GM15510 (cell line): ENCODE measurements around the gene CACNG6.

Experiments
- POLR2A ChIP-seq: IDR thresholded peaks from 3 replicates; pipeline ENCODE4 v1.6.1; 2011; ENCODE audit warnings: borderline replicate concordance; ENCODE audit not compliant: insufficient read length; ENCODE audit errors: extremely low read depth

The CACNG6 gene, protein sequence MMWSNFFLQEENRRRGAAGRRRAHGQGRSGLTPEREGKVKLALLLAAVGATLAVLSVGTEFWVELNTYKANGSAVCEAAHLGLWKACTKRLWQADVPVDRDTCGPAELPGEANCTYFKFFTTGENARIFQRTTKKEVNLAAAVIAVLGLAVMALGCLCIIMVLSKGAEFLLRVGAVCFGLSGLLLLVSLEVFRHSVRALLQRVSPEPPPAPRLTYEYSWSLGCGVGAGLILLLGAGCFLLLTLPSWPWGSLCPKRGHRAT

DNA sequence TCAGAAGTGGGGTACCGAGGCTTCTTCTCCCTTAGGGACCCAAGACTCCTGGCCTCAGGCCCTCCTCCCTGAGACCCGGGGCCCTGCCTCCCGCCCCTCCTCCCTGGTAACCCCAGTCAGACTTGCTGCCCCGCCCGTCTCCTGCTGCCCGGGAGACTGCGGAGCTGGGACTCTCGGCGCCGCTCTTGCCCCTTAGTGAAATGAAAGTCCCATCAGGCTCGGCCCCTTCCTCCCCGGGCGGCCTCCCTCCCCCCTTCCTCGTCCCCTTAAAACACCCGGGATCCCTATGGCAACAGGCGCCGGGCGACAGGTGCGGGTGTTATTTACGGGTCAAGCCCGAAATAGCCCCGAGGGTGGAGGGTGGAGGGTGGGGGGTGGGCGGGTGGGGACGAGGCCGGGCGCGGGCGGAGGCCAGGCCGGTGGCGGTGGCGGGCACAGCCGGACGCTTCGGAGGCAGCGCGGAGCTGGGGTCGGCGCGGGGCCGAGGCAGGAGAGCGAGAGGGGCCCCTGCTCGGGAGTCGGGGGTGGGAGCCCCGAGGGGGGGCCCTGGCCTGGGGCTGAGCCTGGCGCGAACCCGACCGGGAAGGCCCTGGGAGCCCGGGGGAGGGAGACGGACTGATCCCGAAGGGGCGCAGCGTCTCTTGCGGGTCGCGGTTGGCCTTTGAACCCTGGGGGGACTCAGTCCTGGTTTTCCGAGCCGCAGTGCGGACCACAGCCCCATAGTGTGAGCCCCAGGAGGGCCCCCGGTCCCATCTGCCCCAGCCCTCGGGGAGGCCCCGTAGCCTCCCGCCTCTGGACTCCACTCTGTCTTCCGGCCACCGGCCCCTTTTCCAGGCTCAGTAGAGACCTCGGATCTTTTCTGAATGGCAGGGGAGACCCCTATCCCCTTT lies at the start of gene CACNG6:
CACNG6 (plus strand) TSS at position 414 of the 890 bp plus-strand sequence. CDS start 1,241 bp downstream, outside the sequence.
- no peak for TF ChIP-seq POLR2A

DNA sequence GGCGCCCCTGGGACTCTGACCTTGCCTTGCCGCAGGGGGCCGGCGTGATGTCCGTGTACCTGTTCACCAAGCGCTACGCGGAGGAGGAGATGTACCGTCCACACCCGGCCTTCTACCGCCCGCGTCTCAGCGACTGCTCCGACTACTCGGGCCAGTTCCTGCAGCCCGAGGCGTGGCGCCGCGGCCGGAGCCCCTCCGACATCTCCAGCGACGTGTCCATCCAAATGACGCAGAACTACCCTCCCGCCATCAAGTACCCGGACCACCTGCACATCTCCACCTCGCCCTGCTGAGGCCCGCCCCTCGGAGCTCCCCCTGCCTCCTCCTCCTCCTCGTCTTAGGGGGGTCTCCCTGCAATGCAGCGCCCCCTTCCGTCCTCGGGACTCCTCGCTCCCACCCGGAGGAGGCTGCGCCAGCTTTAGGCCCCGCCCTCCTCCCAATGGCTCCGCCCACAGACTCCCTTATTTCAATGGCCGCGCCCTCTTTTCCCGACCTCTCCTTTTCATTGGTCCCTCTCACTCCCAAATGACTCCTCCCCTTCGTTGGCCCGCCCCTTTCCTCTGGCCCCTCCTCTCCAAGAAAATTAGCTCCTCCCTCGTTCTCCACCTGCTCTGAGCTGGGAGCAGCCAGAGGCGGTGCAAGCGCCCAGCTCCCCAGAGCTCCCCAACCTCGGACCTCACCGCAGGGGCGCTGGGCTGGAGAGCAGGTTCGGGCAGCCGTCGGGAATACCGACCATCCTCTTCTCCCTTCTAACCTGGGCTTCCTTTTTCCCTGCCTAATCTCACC lies 49.2 kb upstream of the CACNG6 start:
- TF ChIP-seq POLR2A = no peak

DNA sequence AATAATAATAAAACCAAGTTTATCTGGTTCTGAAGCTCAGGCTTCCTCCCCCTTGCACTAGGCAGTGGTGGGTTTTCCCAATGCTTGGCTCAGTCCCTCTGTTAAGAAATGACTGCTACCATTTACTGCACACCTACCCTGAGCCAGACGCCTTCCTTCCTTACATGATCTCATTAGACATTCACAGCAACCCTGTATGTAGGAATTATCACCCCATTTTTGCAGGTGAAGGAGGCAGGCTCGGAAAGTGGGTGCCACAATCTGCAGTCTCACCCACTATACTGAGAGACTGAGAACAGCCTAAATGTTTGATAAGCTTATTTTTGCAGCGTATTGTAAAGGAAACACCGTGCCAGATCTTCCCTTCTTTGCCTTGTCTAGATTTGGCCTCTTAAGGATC lies 47.0 kb upstream of the CACNG6 start:
- TF ChIP-seq POLR2A = no peak

DNA sequence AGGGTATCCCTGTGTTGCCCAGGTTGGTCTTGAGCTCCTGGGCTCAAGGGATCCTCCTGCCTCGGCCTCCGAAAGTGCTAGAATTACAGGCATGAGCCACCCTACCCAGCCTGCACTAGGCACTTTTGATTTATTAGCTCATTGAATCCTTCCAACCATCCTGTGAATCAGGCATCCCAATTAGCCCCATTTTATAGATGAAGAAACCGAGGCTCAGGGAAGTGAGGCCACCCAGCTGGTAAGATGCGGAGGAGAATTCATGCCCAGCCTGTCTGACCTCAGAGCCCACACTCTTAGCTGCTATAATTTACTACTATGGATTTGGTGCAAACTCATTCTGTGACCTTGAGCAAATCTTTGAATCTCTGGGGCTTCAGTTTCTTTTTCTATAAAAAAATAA lies 46.5 kb upstream of the CACNG6 start:
- no peak for TF ChIP-seq POLR2A

DNA sequence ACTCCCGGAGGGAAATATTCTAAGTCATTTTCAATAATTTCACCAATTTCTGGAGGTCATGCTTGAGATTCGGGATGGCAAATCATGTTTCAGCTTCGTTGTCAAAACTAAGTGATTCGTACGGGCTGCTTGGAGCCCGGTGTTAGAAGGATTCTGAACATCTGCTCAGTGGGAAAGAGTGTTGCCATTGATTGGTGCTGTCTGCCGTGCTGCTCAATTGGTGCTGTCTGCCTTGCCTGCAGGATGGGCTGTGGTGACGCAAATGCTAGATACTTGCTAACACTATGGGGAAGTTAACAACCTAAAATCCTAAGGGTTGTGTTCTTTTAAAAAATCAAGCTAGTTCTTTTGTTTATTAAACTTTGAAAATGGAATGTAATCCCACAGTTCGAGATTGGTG lies 46.0 kb upstream of the CACNG6 start:
- no peak for TF ChIP-seq POLR2A

DNA sequence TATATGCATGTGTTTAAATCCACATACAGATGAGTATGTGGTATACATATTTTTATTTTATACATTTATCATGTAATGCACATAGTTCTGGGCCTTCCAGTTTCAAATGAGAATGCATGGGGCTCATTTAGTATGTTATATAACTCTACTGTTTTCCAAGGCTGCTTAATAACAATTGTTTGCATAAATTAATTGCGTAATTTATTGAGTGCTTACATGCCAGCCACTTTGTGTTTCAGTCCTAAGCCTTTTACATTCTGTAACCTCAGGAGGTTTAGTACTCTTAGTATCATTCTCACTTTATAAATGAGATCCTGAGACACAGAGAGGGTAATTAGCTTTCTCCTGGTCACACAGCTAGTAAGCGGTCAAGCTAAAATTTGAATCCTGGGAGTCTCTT lies 45.4 kb upstream of the CACNG6 start:
- no peak for TF ChIP-seq POLR2A

DNA sequence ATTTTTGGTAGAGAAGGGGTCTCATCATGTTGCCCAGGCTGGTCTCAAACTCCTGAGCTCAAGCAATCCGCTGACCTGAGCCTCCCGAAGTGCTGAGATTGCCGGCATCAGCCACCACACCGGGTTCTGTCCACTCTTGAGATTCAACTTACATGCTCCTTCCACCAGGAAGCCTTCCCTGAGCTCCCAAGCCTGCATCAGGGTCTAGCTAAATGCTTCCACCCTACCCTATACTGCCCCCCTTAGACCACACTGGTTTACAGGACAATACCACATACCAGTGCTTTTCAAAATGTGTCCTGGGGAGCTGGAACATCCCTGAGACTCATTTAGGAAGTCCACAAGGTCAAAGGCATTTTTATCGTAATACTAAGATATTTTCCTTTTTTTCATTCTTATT lies 43.8 kb upstream of the CACNG6 start:
- TF ChIP-seq POLR2A = no peak

DNA sequence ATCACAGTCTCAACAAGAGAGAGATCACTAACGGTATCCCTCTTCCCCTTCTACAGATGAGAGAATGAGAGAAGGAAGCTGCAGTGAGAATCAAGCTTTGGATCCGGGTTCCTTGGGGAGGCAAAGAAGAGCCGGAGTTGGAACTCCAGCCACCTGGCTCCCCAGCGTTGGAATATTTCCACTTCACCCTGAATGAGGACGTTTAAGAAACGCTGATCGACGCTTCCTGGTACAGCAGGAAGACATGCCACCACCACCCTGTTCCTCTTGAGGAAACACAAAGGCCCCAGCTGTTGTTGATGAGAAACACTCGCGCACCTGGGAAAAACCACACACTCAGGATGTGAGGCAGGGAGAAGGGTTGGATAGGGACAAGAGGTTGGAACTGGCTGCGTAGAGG lies 40.0 kb upstream of the CACNG6 start:
- TF ChIP-seq POLR2A = no peak

DNA sequence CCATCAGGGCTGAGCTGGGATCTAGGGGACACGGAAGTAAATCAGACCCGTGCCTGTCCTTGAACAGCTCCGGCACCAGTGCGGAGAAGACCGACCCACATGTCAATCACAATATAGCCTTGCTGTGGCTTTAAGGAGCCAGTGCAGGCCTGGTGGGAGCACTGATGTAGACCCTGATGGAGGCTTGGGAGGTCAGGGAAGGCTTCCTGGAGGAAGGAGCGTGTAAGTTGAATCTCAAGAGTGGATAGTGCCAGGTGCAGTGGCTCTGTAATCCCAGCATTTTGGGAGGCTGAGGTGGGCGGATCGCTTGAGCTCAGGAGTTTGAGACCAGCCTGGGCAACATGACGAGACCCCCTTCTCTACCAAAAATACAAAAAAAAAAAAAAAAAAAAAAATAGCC lies 39.5 kb upstream of the CACNG6 start:
- no peak for TF ChIP-seq POLR2A

DNA sequence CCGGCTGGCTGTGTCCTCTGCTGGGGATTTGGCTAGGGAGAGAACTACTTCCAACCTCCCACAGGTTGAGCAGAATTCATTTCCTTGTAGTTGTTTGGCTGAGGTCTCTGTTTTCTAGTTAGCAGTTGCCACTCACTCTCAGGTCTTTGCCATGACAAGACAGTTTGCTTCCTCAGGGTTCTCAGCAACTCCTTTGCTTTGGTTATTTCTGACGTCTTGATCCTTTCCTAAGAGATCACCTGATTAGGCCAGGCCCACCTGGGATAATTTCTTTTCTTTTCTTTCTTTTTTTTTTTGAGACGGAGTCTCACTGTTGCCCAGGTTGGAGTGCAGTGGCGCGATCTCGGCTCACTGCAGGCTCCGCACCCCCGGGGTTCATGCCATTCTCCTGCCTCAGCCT lies 38.1 kb upstream of the CACNG6 start:
- TF ChIP-seq POLR2A = no peak

DNA sequence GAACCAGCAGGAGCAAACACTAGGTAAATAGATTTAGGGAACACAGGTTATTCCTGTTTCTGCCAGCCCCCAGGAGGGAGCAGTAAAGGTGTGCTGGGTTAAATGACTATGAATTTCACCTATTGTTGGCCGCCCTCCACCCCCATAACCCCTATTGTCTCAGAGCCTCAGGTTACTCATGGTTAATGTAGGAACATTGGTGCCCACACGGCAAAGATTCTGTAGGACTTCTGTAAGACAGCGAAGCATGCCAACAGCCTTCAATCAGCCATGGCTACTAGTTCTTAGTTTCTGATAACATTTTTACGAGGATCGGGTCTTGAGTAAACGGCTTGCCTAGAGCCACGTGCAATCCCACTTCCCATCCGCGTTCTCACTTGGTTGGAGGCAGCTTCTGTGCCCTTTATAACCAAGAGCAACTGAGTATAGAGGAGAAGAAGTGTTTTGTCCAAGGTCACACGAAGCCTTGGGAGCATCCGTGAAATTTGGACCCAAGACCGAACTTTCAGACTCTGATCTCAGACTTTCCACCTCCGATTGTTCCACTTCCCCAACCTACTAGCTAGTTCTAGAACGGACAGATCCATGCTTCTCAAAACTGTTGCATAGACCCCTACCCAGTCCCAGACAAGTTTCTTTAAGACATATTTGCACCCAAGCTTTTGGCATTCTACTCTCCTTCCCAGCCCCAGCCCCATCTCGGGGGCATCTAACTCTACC lies 33.8 kb upstream of the CACNG6 start:
- TF ChIP-seq POLR2A = no peak

DNA sequence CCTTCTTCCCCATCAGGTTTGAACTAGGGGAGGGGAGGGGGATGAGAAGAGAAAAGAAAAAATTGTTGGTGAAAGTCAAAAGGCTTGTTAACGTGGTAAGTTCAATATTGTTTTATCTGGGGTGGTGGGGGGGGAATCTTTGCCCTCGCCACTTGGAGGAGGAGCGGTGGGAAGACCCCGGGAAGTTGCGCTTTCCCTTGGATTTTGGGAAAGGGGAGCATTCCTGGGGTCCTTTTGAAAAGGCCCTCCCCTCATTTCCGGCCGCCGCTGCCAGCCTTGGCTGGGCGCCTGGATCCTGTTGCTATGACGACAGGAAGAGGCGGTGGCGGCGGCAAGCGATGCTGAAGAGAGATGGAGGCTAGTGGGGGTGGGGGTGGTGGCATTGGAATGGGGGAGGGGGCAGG lies 33.3 kb upstream of the CACNG6 start:
- TF ChIP-seq POLR2A = no peak

DNA sequence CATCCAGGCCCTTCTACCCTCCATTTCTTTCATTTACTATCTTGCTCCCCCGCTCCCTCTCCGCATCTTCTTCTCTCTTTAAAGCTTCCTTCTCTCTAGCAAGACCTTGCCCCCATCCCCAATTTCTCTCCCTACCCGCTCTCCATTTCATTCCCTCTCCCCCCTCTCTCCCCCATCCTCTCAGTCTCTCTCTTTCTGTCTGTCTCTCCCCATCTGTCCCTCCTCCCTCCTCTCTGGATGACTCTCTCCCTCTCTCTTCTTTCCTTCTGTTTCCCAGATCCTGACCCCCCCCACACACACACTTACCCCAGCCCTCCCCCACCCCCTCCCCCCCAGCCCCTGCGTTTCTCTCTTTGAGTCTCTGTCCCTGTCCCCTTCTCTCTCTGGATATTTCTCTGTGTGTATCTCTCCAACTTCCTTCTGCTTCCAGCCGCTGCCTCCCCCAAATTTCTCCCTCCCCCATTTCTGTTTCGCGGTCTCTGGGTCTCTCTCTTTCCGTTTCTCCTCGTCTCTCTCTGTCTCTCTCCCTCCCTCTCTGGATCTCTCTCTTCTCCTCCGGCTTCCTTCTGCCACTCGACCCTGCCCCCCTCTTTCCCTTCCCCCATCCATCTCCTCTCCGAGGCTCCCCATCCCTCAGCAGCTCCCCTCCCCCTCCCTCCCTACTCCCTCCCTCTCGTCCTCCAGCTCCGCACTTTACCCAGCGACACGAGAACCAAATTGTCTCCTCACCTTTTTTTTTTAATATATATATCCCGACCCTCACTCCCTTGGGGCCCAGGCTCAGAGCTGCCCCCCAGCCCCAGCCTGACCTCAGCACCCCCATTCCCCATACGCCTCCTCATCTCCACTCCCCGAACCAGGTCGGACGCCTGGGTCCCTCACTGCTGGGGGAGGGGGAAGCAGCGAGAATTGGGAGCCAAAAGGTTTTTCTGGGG lies 32.3 kb upstream of the CACNG6 start:
- no peak for TF ChIP-seq POLR2A

DNA sequence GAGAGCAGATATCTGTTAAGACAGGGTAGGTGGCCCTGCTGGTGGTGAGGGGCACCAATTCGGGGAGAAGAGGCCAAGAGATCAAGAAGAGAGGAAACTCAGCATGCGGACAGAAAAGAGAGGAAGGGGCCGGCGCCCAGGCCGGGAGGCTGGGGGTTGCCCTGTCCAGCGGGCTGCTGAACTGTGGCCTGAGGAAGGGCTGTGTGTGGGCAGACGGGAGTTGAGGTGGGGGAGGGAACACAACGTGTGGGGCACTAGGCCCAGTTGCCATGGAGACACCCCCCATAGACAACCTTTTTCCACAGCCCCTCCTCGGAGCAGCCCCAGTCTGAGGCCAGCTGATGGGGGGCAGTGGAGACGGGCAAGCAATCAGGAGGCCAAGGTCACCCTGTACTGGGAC lies 31.2 kb upstream of the CACNG6 start:
- no peak for TF ChIP-seq POLR2A

DNA sequence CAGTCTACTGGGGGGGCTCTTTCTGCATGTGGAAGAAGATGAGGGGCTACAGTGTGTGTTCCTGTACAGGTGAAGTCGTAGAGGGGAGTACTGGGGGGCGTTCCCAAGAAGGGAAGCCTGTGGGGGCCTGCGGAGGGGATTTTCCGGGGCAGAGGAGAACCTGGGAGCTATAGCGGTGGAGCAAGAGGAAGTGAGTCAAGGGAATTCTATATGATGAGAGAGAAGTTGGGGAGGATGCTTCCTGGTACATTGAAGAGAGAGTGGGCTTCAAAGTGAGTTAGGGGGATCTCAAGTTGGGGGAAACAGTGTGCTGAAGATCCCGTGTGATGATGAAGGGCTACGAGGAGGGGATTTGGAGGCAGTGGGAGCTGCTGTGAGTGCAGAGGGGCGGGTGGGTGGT lies 30.6 kb upstream of the CACNG6 start:
- no peak for TF ChIP-seq POLR2A
